Measurements from ENCODE around the gene HSPH1. TPM values are rescaled to one million over a fixed set of nuclear protein-coding genes. Genes with fewer than 3 reads are reported as not detected.

The HSPH1 gene
- total RNA-seq, 4 donors from 2014 or later, result 36.5 to 47.0 (median 42.2) TPM

- TF ChIP-seq POLR2A (IDR thresholded peaks at IDR 0.05) (no peak), POLR2AphosphoS5 (IDR thresholded peaks at IDR 0.05) (no peak), EP300 (IDR thresholded peaks at IDR 0.05) (no peak)
- TF ChIP-seq, protein P1, sequence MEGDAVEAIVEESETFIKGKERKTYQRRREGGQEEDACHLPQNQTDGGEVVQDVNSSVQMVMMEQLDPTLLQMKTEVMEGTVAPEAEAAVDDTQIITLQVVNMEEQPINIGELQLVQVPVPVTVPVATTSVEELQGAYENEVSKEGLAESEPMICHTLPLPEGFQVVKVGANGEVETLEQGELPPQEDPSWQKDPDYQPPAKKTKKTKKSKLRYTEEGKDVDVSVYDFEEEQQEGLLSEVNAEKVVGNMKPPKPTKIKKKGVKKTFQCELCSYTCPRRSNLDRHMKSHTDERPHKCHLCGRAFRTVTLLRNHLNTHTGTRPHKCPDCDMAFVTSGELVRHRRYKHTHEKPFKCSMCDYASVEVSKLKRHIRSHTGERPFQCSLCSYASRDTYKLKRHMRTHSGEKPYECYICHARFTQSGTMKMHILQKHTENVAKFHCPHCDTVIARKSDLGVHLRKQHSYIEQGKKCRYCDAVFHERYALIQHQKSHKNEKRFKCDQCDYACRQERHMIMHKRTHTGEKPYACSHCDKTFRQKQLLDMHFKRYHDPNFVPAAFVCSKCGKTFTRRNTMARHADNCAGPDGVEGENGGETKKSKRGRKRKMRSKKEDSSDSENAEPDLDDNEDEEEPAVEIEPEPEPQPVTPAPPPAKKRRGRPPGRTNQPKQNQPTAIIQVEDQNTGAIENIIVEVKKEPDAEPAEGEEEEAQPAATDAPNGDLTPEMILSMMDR (IDR thresholded peaks at IDR 0.05), result no peak
- no peaks in the 10 kb centered on the region for H3K27me3 ChIP-seq
- H3K36me3 ChIP-seq, result no peaks in the 10 kb centered on the region
- H3K9me3 ChIP-seq, result no peaks in the 10 kb centered on the region
- H3K27ac ChIP-seq, result no peak overlapping the region
- 80 to 100% methylated on average over 1 of the region's 10 CpGs for WGBS, 2 donors (ENCODE audit: low coverage in 1 of 2)
- ATAC-seq, result no peak
- no peaks in the 10 kb centered on the region for H3K4me1 ChIP-seq
- no peak overlapping the region for H3K4me3 ChIP-seq
Observed at GRCh38 chr13:31110617-31111016, 51.1 kb downstream of the HSPH1 start.

DNA sequence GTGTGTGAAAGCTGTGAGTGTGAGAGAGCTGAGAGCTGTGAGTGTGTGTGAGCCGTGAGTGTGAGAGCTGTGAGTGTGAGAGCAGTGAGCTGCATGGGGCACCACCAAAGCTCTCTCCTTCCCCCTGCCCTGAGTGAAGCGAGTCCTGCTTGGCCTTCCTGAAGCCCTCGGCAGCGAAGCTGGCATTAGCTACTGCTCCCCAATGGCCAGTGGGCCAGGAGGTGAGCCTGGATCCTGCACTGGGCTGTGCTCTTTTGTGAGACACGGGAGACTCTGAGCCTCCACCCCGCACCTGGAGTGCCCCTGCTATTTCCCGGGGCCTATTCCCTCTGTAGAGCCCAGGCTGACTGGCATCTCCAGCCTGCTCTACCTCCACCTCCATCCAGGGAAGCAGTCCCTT, 51.5 kb downstream of the HSPH1 start:
- Histone ChIP-seq H3K9me3 (no peaks in the 10 kb centered on the region), H3K4me3 (no peak overlapping the region), H3K36me3 (no peaks in the 10 kb centered on the region), H3K4me1 (no peaks in the 10 kb centered on the region), H3K27me3 (no peaks in the 10 kb centered on the region), H3K27ac (no peak overlapping the region)
- TF ChIP-seq EP300 (IDR thresholded peaks at IDR 0.05) (no peak), POLR2A (IDR thresholded peaks at IDR 0.05) (no peak), POLR2AphosphoS5 (IDR thresholded peaks at IDR 0.05) (no peak)
- TF ChIP-seq, protein P1 (IDR thresholded peaks at IDR 0.05), result no peak
- no peak for ATAC-seq
- 83 to 100% methylated on average over 1 of the region's 7 CpGs for WGBS, 2 donors (ENCODE audit: low coverage in 1 of 2)

GRCh38 chr13:31107109-31107508, 54.6 kb downstream of the HSPH1 start:
- H3K9me3 ChIP-seq, result no peaks in the 10 kb centered on the region
- no peak for ATAC-seq

GRCh38 chr13:31105856-31106255, 55.8 kb downstream of the HSPH1 start:
- no peaks in the 10 kb centered on the region for H3K36me3 ChIP-seq
- H3K27me3 ChIP-seq, result peaks cover 3% of the 10 kb centered on the region
- no peak for ATAC-seq
- TF ChIP-seq, protein P1 (IDR thresholded peaks at IDR 0.05), result no peak
- no peak for TF ChIP-seq POLR2AphosphoS5 (IDR thresholded peaks at IDR 0.05)
- TF ChIP-seq POLR2A (IDR thresholded peaks at IDR 0.05), result no peak
- TF ChIP-seq EP300 (IDR thresholded peaks at IDR 0.05), result no peak
- no peak overlapping the region for H3K4me3 ChIP-seq
- H3K27ac ChIP-seq, result no peak overlapping the region
- no peaks in the 10 kb centered on the region for H3K9me3 ChIP-seq
- WGBS, 2 donors (ENCODE audit: low coverage in 1 of 2), result 67 to 86% methylated on average over 1 of the region's 3 CpGs
- no peaks in the 10 kb centered on the region for H3K4me1 ChIP-seq

More at GRCh38 chr13:31107109-31107508, 54.6 kb downstream of the HSPH1 start:
- no peaks in the 10 kb centered on the region for H3K27me3 ChIP-seq
- H3K36me3 ChIP-seq, result no peaks in the 10 kb centered on the region
- no peaks in the 10 kb centered on the region for H3K4me1 ChIP-seq
- 94 to 100% methylated on average over 1 of the region's 1 CpG for WGBS, 2 donors (ENCODE audit: low coverage in 1 of 2)
- no peak overlapping the region for H3K27ac ChIP-seq
- TF ChIP-seq EP300 (IDR thresholded peaks at IDR 0.05) (no peak), POLR2A (IDR thresholded peaks at IDR 0.05) (no peak), POLR2AphosphoS5 (IDR thresholded peaks at IDR 0.05) (no peak)
- TF ChIP-seq, protein P1 (IDR thresholded peaks at IDR 0.05), result no peak
- H3K4me3 ChIP-seq, result no peak overlapping the region

- no peaks in the 10 kb centered on the region for H3K4me1 ChIP-seq
- 67 to 73% methylated on average over 3 to 6 of the region's 6 CpGs for WGBS, 2 donors (ENCODE audit: low coverage in 1 of 2)
- ATAC-seq, result no peak
Observed at GRCh38 chr13:31105020-31105795, 56.5 kb downstream of the HSPH1 start.

More at GRCh38 chr13:31105020-31105795, 56.5 kb downstream of the HSPH1 start:
- TF ChIP-seq POLR2AphosphoS5 (IDR thresholded peaks at IDR 0.05), result no peak
- TF ChIP-seq EP300 (IDR thresholded peaks at IDR 0.05), result no peak
- TF ChIP-seq POLR2A (IDR thresholded peaks at IDR 0.05), result no peak
- TF ChIP-seq, protein P1 (IDR thresholded peaks at IDR 0.05), result no peak
- Histone ChIP-seq H3K27ac (no peak overlapping the region), H3K9me3 (no peaks in the 10 kb centered on the region), H3K36me3 (no peaks in the 10 kb centered on the region), H3K4me3 (no peak overlapping the region), H3K27me3 (peaks cover 8% of the 10 kb centered on the region)

Measured in gastroesophageal sphincter (tissue), 4 donors.